Esophagus muscularis mucosa (tissue), 4 donors: ENCODE results near the gene MAD2L2.

Experiments
- EP300 ChIP-seq: sonication (generic); formaldehyde crosslinking; IDR thresholded peaks from one replicate; pipeline ENCODE4 v1.6.1; 2017; ENCODE audit warnings: antibody characterized with exemption
- POLR2A ChIP-seq: fragments of 450-650 bp; IDR thresholded peaks from one replicate; pipeline ENCODE4 v1.6.1; 2017; ENCODE audit warnings: antibody characterized with exemption, moderate library complexity, mild to moderate bottlenecking, low read depth
- POLR2AphosphoS5 ChIP-seq, 2 donors: sonication (generic); formaldehyde crosslinking; IDR thresholded peaks; one replicate each; pipeline ENCODE4 v1.6.1; 2017; ENCODE audit warnings: antibody characterized with exemption in 2 of 2
- TF ChIP-seq, protein P1 (sequence below), 3 experiments: fragments of 200-600 bp in 2 of 3; fragments of 450-650 bp in 1 of 3; sonication (generic) in 2 of 3; IDR thresholded peaks; one replicate each; pipeline ENCODE4 v1.5.1; 2017 to 2019; ENCODE audit warnings: antibody characterized with exemption in 3 of 3, mild to moderate bottlenecking in 2 of 3, moderate library complexity in 1 of 3

DNA sequence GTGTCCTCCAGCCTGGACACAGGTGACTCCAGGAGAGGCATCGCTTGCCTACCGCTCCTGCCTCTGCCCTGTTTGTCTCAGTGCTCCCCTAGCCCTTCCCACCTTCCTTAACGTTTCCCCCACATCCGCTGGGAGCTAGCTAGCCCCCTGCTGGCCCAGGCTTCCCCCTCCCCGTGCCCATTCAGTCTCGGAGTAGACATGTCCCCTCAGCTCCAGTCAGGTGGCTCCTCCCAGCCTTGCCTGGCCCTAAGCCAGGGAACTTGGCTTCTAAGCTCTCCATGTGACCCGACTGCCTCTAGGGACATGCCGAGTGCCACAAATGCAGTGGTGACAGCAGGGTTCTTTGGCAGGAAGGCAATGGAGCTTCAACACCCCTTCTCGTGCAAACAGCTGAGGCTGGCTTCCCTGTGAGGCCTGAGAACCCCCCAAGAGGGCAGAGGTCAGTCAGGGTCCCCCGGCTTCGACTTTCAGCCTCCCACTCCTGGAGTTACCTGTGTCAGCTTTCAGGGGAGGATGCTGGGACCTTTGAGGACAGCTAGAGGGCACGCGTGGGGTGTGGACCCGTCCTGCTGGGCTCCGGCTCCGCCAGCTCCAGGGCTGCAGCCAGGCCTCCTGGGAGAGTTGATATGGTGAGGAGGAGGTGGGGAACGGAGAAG, 26.8 kb upstream of the MAD2L2 start:
- TF ChIP-seq, protein P1, sequence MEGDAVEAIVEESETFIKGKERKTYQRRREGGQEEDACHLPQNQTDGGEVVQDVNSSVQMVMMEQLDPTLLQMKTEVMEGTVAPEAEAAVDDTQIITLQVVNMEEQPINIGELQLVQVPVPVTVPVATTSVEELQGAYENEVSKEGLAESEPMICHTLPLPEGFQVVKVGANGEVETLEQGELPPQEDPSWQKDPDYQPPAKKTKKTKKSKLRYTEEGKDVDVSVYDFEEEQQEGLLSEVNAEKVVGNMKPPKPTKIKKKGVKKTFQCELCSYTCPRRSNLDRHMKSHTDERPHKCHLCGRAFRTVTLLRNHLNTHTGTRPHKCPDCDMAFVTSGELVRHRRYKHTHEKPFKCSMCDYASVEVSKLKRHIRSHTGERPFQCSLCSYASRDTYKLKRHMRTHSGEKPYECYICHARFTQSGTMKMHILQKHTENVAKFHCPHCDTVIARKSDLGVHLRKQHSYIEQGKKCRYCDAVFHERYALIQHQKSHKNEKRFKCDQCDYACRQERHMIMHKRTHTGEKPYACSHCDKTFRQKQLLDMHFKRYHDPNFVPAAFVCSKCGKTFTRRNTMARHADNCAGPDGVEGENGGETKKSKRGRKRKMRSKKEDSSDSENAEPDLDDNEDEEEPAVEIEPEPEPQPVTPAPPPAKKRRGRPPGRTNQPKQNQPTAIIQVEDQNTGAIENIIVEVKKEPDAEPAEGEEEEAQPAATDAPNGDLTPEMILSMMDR (IDR thresholded peaks at IDR 0.05): no peak
- TF ChIP-seq POLR2A (no peak), EP300 (no peak), POLR2AphosphoS5 (IDR thresholded peaks at IDR 0.05) (no peak)
